Measurements from ENCODE around the gene RAB20.

DNA sequence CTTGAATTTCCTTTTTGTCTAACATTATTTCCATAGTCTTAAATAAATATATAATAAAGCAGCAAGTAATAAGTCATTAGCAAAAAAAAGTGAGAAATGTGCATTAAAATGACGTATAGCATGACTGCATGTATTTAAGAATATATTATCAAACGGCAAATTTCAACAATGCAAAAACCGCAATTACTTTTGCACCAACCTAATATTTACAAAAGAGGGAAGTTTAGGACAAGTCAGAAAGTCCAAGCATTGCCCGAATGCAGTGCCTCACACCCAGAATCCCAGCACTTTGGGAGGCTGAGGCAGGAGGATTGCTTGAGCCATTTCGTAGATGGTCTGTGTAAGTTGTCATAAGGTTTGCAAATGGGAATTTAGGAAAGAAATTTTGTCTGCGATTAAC is 43.6 kb upstream of the RAB20 start:
- TF ChIP-seq, protein P1, sequence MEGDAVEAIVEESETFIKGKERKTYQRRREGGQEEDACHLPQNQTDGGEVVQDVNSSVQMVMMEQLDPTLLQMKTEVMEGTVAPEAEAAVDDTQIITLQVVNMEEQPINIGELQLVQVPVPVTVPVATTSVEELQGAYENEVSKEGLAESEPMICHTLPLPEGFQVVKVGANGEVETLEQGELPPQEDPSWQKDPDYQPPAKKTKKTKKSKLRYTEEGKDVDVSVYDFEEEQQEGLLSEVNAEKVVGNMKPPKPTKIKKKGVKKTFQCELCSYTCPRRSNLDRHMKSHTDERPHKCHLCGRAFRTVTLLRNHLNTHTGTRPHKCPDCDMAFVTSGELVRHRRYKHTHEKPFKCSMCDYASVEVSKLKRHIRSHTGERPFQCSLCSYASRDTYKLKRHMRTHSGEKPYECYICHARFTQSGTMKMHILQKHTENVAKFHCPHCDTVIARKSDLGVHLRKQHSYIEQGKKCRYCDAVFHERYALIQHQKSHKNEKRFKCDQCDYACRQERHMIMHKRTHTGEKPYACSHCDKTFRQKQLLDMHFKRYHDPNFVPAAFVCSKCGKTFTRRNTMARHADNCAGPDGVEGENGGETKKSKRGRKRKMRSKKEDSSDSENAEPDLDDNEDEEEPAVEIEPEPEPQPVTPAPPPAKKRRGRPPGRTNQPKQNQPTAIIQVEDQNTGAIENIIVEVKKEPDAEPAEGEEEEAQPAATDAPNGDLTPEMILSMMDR (conservative IDR thresholded peaks at IDR 0.05), result no peak
- no peak for TF ChIP-seq ZFX (IDR thresholded peaks at IDR 0.05)

All from C4-2B (cell line).